GM11168 (cell line): Measurements from ENCODE around the gene CDH1.

ENCODE experiments used
- in situ Hi-C: fragments of 300-500 bp; cut with MboI; formaldehyde crosslinking; loops from one replicate; pipeline ENCODE4 v1.12.0; 2022; ENCODE audit warnings: low sequenced_read_pairs; ENCODE audit not compliant: unreplicated experiment

The CDH1 gene

GRCh38 chr16:68756239-68756915 is 19.3 kb downstream of the CDH1 start:
- in situ Hi-C loops: no loop called here

GRCh38 chr16:68757625-68757935 is 20.5 kb downstream of the CDH1 start:
- in situ Hi-C loops: no loop called here

- in situ Hi-C loops: no loop called here
These were observed 22.0 kb downstream of the CDH1 start for GRCh38 chr16:68759062-68759461.

- in situ Hi-C loops: no loop called here
These were observed 23.7 kb downstream of the CDH1 start for GRCh38 chr16:68760671-68761275.

- in situ Hi-C loops: no loop called here
These were observed 26.1 kb downstream of the CDH1 start for GRCh38 chr16:68762996-68763756.

- in situ Hi-C loops: no loop called here
These were observed 27.8 kb downstream of the CDH1 start for GRCh38 chr16:68764862-68765261.

GRCh38 chr16:68767581-68767980 is 30.5 kb downstream of the CDH1 start:
- in situ Hi-C loops: no loop called here

GRCh38 chr16:68768175-68768574 is 31.1 kb downstream of the CDH1 start:
- in situ Hi-C loops: no loop called here

- in situ Hi-C loops: no loop called here
These were observed 31.7 kb downstream of the CDH1 start for GRCh38 chr16:68768771-68769170.

- in situ Hi-C loops: no loop called here
These were observed 33.6 kb downstream of the CDH1 start for GRCh38 chr16:68770671-68771070.

GRCh38 chr16:68772030-68772681 is 35.1 kb downstream of the CDH1 start:
- in situ Hi-C loops: no loop called here

GRCh38 chr16:68772871-68773270 is 35.8 kb downstream of the CDH1 start:
- in situ Hi-C loops: no loop called here

GRCh38 chr16:68774982-68775634 is 38.0 kb downstream of the CDH1 start:
- in situ Hi-C loops: no loop called here

- in situ Hi-C loops: no loop called here
These were observed 39.9 kb downstream of the CDH1 start for GRCh38 chr16:68776821-68777485.

- in situ Hi-C loops: no loop called here
These were observed 41.6 kb downstream of the CDH1 start for GRCh38 chr16:68778551-68779231.

GRCh38 chr16:68779891-68780290 is 42.8 kb downstream of the CDH1 start:
- in situ Hi-C loops: no loop called here

GRCh38 chr16:68781784-68782183 is 44.7 kb downstream of the CDH1 start:
- in situ Hi-C loops: no loop called here

- in situ Hi-C loops: no loop called here
These were observed 45.4 kb downstream of the CDH1 start for GRCh38 chr16:68782198-68783174.
